DMS53 (cell line): ENCODE measurements around the gene RACGAP1.

Source experiments
- DNase-seq: peaks from one replicate; lab custom pipeline; 2025; lab: John Stamatoyannopoulos, UW

The RACGAP1 gene

GRCh38 chr12:49941556-49942511 lies 83.5 kb downstream of the RACGAP1 start:
- DNase-seq = no peak

- DNase-seq = no peak
Measured at GRCh38 chr12:49939707-49940106, 85.6 kb downstream of the RACGAP1 start.

GRCh38 chr12:49939307-49939706 lies 86.0 kb downstream of the RACGAP1 start:
- no peak for DNase-seq
